GM03348 (cell line): Measurements from ENCODE around the gene ZBTB9.
"Not testable (repeated sequence)": the region's sequence is repeated elsewhere in the genome, so short reads cannot be mapped to it uniquely, and the experiment has no call there.

Experiments
- DNase-seq: peaks from one replicate; pipeline ENCODE4 v3.0.0; 2012; ENCODE audit warnings: low spot score

Gene ZBTB9

GRCh38 chr6:33466075-33466735 is 11.8 kb downstream of the ZBTB9 start:
- DNase-seq, result no peak

- no peak for DNase-seq
Observed at GRCh38 chr6:33467091-33467490, 12.7 kb downstream of the ZBTB9 start.

DNA sequence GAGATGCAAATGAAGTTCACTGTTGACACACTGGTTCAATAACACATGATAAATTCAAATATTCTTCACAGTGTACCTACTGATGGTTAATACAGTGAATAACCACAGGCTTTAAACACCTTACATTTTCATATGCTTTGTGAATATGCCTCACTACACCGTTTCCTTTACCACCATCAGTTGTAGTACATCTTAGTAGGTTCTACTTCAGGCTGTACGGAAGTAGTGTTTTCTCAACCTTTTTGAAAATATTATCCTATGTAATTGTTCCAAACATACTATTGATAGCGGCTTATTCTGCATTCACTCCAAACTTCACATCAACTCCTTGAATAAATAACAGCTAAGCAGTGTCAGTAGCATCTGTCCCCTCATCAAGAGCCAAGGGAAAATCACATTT is 15.3 kb downstream of the ZBTB9 start:
- DNase-seq, result no peak

DNA sequence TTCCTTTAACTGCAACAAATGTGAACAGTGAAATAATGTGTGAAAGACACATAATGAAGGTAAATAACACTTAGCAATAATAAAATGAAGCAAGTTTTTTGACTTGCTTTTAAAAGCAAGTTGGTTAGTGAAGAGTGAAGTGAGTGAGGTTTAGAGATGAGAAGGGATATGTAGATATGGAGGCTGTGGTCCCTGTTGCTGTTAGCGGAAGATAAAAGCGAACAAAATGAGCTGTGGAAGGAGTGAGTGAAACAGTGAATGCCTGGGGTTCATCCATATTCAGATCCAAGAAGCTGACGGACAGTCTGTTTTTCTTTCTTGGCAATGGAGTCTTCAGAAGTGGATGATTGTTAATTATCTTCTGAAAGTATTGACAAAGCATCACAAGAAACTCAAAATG is 23.5 kb downstream of the ZBTB9 start:
- no peak for DNase-seq

GRCh38 chr6:33481192-33481591 is 26.8 kb downstream of the ZBTB9 start:
- no peak for DNase-seq

GRCh38 chr6:33482620-33483019 is 28.2 kb downstream of the ZBTB9 start:
- DNase-seq, result not testable (repeated sequence)

DNA sequence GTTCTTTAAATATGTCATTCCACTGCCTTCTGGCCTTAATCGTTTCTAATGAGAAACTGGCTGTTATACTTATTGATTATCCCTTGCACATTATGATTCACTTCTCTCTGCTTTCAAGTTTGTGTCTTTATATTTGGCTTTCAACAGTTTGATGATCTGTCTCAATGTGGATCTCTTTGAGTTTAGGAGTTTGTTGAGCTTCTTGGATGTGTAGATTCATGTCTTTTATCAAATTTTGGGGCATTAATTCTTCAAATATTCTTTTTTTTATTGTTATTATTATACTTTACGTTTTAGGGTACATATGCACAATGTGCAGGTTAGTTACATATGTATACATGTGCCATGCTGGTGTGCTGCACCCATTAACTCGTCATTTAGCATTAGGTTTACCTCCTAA is 29.3 kb downstream of the ZBTB9 start:
- DNase-seq, result no peak

DNA sequence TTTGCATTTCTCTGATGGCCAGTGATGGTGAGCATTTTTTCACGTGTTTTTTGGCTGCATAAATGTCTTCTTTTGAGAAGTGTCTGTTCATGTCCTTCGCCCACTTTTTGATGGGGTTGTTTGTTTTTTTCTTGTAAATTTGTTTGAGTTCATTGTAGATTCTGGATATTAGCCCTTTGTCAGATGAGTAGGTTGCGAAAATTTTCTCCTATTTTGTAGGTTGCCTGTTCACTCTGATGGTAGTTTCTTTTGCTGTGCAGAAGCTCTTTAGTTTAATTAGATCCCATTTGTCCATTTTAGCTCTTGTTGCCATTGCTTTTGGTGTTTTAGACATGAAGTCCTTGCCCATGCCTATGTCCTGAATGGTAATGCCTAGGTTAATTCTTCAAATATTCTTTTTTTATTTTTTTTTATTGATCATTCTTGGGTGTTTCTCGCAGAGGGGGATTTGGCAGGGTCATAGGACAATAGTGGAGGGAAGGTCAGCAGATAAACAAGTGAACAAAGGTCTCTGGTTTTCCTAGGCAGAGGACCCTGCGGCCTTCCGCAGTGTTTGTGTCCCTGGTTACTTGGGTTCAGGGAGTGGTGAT is 30.4 kb downstream of the ZBTB9 start:
- DNase-seq, result not testable (repeated sequence)

DNA sequence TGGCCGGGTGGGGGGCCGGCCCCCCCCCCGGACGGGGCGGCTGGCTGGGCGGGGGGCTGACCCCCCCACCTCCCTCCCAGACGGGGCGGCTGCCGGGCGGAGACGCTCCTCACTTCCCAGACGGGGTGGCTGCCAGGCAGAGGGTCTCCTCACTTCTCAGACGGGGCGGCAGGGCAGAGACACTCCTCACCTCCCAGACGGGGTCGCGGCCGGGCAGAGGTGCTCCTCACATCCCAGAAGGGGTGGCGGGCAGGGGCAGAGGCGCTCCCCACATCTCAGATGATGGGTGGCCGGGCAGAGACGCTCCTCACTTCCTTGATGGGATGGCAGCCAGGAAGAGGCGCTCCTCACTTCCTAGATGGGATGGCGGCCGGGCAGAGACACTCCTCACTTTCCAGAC is 31.3 kb downstream of the ZBTB9 start:
- DNase-seq, result not testable (repeated sequence)

DNA sequence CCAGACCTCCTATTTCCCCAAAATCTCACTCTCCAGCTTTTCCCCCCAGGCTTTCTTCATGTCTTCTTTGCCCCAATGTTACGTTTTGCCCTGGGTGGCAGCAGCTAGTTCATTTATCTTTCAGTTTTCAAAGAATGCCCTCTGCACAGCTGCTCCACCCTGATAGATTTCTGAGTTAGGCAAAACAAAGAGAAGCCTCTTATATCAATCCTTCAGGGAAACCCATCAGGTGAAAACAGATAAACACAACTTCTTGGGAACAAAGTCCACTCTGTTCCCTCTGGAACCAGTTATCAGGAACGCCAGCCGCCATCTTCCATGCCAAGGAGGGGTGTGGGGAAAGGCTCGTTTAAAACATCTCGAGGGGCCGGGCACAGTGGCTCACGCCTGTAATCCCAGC is 34.0 kb downstream of the ZBTB9 start:
- no peak for DNase-seq

DNA sequence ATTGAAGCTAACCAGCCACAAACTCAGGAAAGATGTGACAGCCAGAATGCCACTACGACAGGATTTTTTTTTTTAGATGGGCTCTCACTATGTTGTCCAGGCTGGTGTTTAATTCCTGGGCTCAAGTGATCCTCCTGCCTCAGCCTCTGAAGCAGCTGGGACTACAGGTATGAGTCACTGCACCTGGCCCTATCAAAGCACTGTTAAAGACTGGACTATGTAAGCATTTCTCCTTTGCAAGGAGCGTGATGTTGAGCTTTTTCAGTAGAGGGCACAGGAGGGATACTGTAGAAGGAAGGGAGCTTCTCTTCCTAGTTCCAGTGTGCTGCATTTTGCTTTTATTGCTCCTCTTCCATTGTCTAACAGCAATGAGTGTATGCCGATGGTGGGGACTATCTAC is 35.8 kb downstream of the ZBTB9 start:
- DNase-seq, result no peak

- no peak for DNase-seq
Observed at GRCh38 chr6:33490621-33491020, 36.2 kb downstream of the ZBTB9 start.

GRCh38 chr6:33492093-33492492 is 37.7 kb downstream of the ZBTB9 start:
- no peak for DNase-seq

DNA sequence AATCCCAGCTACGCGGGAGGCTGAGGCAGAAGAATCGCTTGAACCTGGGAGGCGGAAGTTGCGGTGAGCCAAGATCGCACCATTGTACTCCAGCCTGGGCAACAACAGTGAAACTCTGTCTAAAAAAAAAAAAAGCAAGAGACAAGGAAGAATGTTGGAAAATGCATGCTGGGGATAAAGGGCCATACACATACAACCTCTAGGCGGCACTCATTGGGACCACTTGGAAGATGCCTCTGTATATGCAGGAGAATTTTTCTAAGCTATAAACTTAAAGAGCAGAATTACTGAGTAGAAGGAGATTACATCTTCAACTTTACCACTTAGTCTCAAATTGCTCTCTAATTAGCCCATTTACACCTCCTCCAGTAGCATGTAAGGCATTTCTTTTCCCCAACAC is 42.8 kb downstream of the ZBTB9 start:
- no peak for DNase-seq

GRCh38 chr6:33502486-33502885 is 48.1 kb downstream of the ZBTB9 start:
- DNase-seq, result no peak

GRCh38 chr6:33504486-33504885 is 50.1 kb downstream of the ZBTB9 start:
- no peak for DNase-seq

DNA sequence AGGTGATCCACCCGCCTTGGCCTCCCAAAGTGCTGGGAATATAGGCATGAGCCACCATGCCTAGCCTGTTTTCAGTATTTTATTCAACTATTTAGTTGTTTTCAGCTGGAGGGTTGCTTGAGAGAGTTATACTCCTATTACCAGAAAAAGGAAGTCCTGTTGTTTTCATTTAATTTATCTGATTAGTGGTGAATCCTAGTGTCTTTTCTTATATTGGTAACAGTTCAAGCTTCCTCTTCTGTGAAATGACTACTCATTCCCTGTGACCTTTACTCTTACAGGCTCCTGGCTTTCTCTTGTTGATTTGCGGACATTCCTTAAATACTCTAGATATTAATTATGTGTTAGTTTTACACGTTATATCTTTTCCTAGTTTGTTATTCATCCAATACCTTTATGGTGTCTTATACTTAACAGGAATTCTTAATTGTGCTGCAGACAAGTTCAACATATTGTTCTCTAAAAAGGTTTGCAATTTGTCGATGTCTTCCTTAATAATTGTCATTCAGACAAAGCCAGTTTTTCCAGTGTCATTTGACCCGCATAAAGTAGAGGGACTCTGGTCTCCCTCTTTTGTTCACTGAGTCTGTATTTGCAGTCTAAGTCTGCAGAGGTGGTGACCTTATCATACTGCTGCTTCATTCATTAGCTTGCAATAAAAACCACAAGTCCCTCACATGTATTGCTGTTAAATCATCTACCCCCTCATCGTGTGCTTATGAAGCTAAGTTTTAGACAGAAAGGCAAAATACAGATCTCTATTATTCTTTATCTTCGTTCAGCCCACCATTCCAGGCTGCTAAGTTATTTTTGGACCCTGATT is 51.4 kb downstream of the ZBTB9 start:
- DNase-seq, result no peak
